Measurements from ENCODE around the gene MYO1A.
"Not testable (repeated sequence)": the region's sequence is repeated elsewhere in the genome, so short reads cannot be mapped to it uniquely, and the experiment has no call there.

MYO1A gene

DNA sequence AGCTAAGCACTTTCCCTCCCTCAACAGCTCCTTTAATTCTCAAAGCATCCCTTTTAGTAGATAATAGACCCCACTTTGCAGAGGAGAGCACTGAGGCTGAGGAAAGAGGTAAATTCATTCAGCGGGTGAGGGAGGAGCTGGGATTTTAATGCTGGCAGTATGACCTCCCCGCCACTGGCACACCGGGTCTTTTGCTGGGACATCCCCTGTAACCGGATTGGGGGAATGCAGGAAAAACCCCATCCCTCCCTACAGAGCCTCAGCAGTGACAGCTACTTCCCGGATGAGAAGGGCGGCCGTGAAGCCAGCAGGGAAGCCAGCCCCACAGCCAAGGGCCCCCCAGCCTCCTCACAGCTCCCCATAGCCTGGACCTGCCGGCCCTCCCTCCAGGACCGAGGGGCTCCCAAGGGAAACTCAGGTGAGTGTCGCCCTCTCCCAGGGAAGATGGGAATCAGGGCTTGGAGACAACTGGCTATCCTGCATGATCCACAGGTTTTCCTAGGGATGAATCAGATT, 55.6 kb downstream of the MYO1A start:
- H3K9ac ChIP-seq (ENCODE audit: low read depth, low read length) = no peak overlapping the region
- H3K27me3 ChIP-seq (ENCODE audit: control insufficient read depth, insufficient read depth, low read length) = no peaks in the 10 kb centered on the region
- H3K4me1 ChIP-seq (ENCODE audit: control insufficient read depth, insufficient read depth, low read length) = peaks cover 4% of the 10 kb centered on the region
- H3K4me3 ChIP-seq (ENCODE audit: low read depth, low read length) = no peak overlapping the region
- H3K36me3 ChIP-seq (ENCODE audit: control insufficient read depth, insufficient read depth, low read length) = peaks cover 11% of the 10 kb centered on the region
- no peaks in the 10 kb centered on the region for H3K9me3 ChIP-seq (ENCODE audit: control insufficient read depth, insufficient read depth, low read length)

DNA sequence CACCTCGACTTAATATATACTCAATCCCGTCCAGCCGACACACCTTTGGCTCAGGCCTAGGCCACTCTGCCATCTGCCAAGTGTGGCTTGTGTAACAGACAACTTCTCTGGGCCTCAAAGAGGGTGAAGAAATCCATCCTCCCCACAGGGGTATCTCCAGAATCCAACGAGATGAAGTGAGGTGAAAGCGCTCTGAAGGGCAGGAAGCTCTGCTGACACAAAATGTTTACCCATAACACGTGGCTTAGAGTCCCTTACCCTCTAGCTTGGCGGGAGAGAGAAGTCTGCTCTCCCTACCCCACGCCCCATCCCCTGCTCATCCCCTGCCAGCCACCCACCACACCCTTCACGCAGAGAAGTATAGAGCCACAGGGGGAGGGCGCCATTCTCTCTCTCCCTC, 56.6 kb downstream of the MYO1A start:
- Histone ChIP-seq H3K9me3 (ENCODE audit: control insufficient read depth, insufficient read depth, low read length) (no peaks in the 10 kb centered on the region), H3K36me3 (ENCODE audit: control insufficient read depth, insufficient read depth, low read length) (peaks cover 11% of the 10 kb centered on the region), H3K27me3 (ENCODE audit: control insufficient read depth, insufficient read depth, low read length) (no peaks in the 10 kb centered on the region), H3K9ac (ENCODE audit: low read depth, low read length) (no peak overlapping the region), H3K4me3 (ENCODE audit: low read depth, low read length) (no peak overlapping the region), H3K4me1 (ENCODE audit: control insufficient read depth, insufficient read depth, low read length) (peaks cover 5% of the 10 kb centered on the region)

DNA sequence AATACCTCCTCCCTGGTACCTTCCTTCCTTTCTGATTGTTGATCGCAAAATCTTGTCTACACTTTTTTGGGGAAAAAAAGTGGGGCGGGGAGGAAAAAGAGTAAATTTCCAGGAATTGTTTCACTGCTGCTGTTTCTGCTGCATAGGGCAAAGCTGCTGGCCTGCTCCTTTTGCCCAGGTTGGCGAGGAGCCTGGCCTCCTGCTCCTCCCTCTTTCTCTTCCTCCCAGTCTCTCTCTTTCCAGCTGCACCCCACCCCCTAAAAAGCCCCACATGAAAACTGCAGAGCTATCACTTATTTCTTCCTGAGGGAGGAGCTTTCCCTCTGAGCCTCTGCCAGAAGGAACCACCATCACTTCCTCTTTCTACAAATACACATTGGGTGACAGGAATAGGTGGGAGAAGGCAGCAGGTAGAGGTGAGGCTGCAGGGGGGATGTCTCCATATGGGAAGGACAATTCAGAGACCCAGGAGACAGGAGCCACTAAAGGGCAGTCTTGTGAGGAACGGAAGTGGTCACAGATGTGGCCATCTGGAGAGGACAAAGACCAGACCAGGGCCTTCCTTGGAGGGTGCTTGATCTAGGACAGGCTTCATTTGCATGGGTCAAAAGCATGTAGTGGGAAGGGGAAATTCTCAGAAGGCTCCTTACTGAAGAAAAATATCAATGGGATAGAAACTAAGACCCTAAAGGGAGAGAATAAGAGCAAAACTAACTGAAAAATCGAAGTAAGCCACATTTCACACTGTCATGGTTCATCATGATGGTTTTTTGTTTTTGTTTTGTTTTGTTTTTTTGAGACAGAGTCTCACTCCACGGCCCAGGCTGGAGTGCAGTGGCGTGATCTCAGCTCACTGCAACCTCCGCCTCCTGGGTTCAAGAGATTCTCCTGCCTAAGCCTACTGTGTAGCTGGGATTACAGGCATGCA, 58.3 kb downstream of the MYO1A start:
- Histone ChIP-seq H3K9ac (ENCODE audit: low read depth, low read length) (no peak overlapping the region), H3K4me1 (ENCODE audit: control insufficient read depth, insufficient read depth, low read length) (peaks cover 11% of the 10 kb centered on the region), H3K9me3 (ENCODE audit: control insufficient read depth, insufficient read depth, low read length) (no peaks in the 10 kb centered on the region), H3K36me3 (ENCODE audit: control insufficient read depth, insufficient read depth, low read length) (peaks cover 9% of the 10 kb centered on the region), H3K4me3 (ENCODE audit: low read depth, low read length) (no peak overlapping the region), H3K27me3 (ENCODE audit: control insufficient read depth, insufficient read depth, low read length) (no peaks in the 10 kb centered on the region)

DNA sequence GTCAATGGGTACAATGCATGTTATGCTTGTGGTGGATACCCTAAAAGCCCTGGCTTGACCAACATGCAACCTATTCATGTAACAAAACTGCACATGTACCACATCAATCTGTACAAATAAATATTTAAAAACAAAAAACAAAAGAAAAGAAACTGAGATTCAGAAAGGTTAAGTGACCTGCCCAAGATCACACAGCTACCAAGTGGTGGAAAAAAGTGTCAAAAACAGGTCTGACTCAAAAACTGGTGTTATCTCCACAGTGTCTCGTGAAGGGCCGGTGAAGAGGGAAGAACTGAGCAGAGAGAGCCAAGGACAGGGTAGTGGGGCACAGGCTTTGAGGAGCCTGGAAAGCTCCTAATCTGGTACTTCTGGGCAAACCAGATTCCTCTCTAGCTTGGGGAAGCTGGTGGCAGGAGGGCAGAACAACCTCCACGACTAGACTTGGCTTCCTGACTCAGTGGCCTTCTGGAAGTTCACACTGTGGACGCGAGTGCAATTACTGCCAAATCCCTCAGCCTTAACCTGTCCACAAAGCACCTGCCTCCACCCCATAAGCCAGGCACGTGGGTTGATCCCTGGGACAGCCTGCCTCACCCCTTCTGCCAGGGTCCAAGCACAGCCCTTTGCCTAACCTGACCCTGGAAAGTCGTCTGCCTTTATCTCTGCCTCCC, 59.1 kb downstream of the MYO1A start:
- Histone ChIP-seq H3K36me3 (ENCODE audit: control insufficient read depth, insufficient read depth, low read length) (peaks cover 6% of the 10 kb centered on the region), H3K4me3 (ENCODE audit: low read depth, low read length) (no peak overlapping the region), H3K9ac (ENCODE audit: low read depth, low read length) (no peak overlapping the region), H3K4me1 (ENCODE audit: control insufficient read depth, insufficient read depth, low read length) (peaks cover 11% of the 10 kb centered on the region), H3K27me3 (ENCODE audit: control insufficient read depth, insufficient read depth, low read length) (no peaks in the 10 kb centered on the region), H3K9me3 (ENCODE audit: control insufficient read depth, insufficient read depth, low read length) (no peaks in the 10 kb centered on the region)

DNA sequence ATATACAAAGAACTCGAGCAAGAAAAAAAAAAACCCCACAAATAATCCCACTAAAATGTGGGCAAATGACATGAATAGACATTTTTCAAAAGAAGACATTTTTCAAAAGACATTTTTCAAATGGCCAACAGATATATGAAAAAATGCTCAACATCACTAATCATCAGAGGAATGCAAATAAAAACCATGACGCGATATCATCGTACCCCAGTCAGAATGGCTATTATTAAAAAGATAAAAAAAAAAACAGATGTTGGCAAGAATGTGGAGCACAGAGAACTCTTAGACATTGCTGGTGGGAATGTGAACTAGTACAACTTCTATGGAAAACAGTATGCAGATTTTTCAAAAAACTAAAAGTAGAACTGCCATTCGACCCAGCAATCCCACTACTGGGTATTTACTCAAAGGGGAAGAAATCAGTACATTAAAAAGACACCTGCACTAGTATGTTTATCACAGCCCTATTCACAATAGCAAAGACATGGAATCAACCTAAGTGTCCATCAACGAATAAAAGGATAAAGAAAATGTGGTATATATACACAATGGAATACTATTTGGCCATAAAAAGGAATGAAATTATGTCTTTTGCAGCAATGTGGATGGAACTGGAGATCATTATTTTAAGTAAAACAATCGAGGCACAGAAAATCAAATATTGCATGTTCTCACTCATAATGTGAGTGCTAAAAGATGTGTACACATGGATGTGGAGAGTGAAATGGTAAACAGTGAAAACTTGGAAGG, 59.9 kb downstream of the MYO1A start:
- Histone ChIP-seq H3K4me3 (ENCODE audit: low read depth, low read length) (no peak overlapping the region), H3K9me3 (ENCODE audit: control insufficient read depth, insufficient read depth, low read length) (no peaks in the 10 kb centered on the region), H3K4me1 (ENCODE audit: control insufficient read depth, insufficient read depth, low read length) (peaks cover 11% of the 10 kb centered on the region), H3K9ac (ENCODE audit: low read depth, low read length) (no peak overlapping the region), H3K36me3 (ENCODE audit: control insufficient read depth, insufficient read depth, low read length) (no peaks in the 10 kb centered on the region), H3K27me3 (ENCODE audit: control insufficient read depth, insufficient read depth, low read length) (no peaks in the 10 kb centered on the region)

DNA sequence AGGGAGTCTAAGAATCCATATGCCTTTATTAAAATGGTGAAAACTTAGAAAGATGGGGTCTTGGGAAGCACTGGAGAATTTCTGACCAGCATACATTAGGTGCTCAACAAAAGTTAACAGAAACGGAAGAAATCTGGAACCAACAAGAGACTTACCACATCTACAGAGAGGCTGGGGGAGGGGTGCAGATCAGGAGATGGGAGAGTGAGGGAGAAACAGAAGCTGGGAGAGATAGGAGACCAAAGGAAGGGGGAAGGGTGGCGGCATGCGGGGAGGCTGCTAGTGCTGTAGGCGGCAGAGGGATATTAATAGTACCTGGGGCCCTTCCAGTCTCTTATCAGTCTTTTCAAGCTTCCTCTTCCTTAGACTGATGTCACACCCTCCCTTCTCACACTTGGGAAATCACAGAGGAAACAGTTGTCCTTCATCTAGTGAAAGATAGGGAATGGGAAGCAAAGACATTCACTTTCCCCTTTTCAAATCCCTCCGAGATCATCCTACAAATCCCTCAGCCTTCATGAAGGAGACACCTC, 61.7 kb downstream of the MYO1A start:
- Histone ChIP-seq H3K9ac (ENCODE audit: low read depth, low read length) (no peak overlapping the region), H3K4me1 (ENCODE audit: control insufficient read depth, insufficient read depth, low read length) (peaks cover 9% of the 10 kb centered on the region), H3K9me3 (ENCODE audit: control insufficient read depth, insufficient read depth, low read length) (no peaks in the 10 kb centered on the region), H3K36me3 (ENCODE audit: control insufficient read depth, insufficient read depth, low read length) (no peaks in the 10 kb centered on the region), H3K27me3 (ENCODE audit: control insufficient read depth, insufficient read depth, low read length) (no peaks in the 10 kb centered on the region), H3K4me3 (ENCODE audit: low read depth, low read length) (no peak overlapping the region)

DNA sequence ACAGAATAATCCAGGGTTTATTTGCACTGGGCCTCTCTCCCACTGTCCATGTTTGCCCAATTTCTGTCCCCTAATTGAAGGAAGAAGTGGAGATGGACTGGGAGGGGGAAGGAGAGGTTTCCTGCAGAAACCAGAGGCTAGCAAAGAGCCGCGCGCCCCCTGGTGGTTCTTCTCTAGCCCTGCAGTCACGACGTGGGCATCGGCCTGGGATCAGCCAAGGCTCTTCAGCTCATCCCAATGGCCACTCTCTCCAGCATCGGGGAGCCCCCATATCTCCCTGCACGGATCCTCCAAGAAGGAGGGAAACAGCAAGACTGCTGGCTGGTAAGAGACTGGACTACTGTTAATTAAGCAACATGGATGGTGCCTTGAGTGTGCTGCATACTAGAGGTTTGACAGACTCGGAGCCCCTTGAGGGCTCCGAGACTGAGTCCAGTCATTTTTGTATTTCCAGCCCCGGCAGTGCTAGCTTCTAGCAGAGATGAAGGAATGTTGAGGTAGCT, 62.3 kb downstream of the MYO1A start:
- Histone ChIP-seq H3K36me3 (ENCODE audit: control insufficient read depth, insufficient read depth, low read length) (no peaks in the 10 kb centered on the region), H3K9ac (ENCODE audit: low read depth, low read length) (no peak overlapping the region)

DNA sequence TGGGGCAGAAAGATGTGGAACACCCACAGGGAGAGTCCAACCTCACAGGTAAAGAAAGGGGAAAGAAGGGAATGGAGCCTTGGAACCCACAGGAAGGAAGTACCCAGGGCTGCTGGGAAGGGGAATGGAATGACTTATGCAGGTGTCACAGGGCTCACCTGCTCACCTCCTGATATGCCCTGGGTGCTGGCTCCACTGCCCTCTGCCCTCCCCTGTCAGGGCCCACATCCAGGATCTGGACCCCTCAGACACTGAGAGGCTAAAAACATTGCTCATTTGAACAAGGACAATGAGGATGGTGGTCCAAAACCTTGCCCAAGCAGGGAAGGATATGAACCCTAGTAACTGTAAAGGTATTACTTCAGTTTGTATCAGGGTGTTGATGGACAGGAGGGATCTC, 62.9 kb downstream of the MYO1A start:
- no peaks in the 10 kb centered on the region for H3K27me3 ChIP-seq (ENCODE audit: control insufficient read depth, insufficient read depth, low read length)
- no peak overlapping the region for H3K4me3 ChIP-seq (ENCODE audit: low read depth, low read length)

More for the DNA sequence above, 62.3 kb downstream of the MYO1A start:
- Histone ChIP-seq H3K4me3 (ENCODE audit: low read depth, low read length) (no peak overlapping the region), H3K4me1 (ENCODE audit: control insufficient read depth, insufficient read depth, low read length) (peaks cover 9% of the 10 kb centered on the region), H3K9me3 (ENCODE audit: control insufficient read depth, insufficient read depth, low read length) (no peaks in the 10 kb centered on the region), H3K27me3 (ENCODE audit: control insufficient read depth, insufficient read depth, low read length) (no peaks in the 10 kb centered on the region)

DNA sequence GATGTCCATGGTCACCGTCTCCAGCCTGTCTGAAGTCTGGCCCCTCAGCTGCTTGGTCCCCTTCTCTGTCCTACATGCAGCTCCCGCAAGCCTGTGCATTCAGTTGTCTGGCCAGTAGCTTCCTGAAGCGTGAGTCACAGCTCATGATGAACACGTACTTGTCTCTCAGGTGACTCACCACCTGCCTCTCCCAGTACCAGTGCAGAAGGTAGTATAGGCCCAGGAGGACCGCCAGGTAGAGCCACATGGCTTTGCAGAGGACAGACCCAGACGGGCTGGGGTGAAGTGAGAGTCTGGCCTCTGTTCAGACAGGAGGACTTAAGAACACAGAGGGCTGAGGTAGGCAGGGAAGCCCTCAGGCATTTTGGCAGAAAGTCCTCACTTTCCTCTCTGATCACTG, 64.2 kb downstream of the MYO1A start:
- not testable (repeated sequence) for H3K4me3 ChIP-seq (ENCODE audit: low read depth, low read length); H3K9me3 ChIP-seq (ENCODE audit: control insufficient read depth, insufficient read depth, low read length); H3K9ac ChIP-seq (ENCODE audit: low read depth, low read length); H3K36me3 ChIP-seq (ENCODE audit: control insufficient read depth, insufficient read depth, low read length); H3K27me3 ChIP-seq (ENCODE audit: control insufficient read depth, insufficient read depth, low read length); H3K4me1 ChIP-seq (ENCODE audit: control insufficient read depth, insufficient read depth, low read length)

More for the DNA sequence above, 62.9 kb downstream of the MYO1A start:
- Histone ChIP-seq H3K4me1 (ENCODE audit: control insufficient read depth, insufficient read depth, low read length) (peaks cover 9% of the 10 kb centered on the region), H3K9ac (ENCODE audit: low read depth, low read length) (no peak overlapping the region), H3K9me3 (ENCODE audit: control insufficient read depth, insufficient read depth, low read length) (no peaks in the 10 kb centered on the region), H3K36me3 (ENCODE audit: control insufficient read depth, insufficient read depth, low read length) (no peaks in the 10 kb centered on the region)

DNA sequence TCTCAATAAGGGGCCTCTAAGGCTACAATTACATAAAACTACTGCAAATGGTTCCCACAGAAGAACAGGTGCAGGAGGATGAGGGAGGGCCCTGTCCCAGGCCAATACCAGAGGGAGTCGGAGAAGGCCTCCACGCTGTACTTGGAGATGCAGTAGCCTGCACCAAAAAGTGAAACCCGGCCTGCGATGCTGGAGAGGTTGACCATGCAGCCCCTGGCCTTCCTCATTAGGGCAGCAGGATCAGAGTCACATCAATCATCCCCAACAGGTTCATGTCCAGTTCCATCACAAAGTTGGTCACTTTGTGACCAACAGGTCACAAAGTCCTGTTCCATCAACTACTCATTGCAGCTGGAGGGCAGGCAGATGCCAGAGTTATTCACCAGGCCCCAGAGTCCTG, 66.5 kb downstream of the MYO1A start:
- H3K9ac ChIP-seq (ENCODE audit: low read depth, low read length) = no peak overlapping the region
- peaks cover 6% of the 10 kb centered on the region for H3K4me1 ChIP-seq (ENCODE audit: control insufficient read depth, insufficient read depth, low read length)
- H3K4me3 ChIP-seq (ENCODE audit: low read depth, low read length) = no peak overlapping the region
- no peaks in the 10 kb centered on the region for H3K9me3 ChIP-seq (ENCODE audit: control insufficient read depth, insufficient read depth, low read length)
- H3K27me3 ChIP-seq (ENCODE audit: control insufficient read depth, insufficient read depth, low read length) = no peaks in the 10 kb centered on the region
- H3K36me3 ChIP-seq (ENCODE audit: control insufficient read depth, insufficient read depth, low read length) = no peaks in the 10 kb centered on the region

DNA sequence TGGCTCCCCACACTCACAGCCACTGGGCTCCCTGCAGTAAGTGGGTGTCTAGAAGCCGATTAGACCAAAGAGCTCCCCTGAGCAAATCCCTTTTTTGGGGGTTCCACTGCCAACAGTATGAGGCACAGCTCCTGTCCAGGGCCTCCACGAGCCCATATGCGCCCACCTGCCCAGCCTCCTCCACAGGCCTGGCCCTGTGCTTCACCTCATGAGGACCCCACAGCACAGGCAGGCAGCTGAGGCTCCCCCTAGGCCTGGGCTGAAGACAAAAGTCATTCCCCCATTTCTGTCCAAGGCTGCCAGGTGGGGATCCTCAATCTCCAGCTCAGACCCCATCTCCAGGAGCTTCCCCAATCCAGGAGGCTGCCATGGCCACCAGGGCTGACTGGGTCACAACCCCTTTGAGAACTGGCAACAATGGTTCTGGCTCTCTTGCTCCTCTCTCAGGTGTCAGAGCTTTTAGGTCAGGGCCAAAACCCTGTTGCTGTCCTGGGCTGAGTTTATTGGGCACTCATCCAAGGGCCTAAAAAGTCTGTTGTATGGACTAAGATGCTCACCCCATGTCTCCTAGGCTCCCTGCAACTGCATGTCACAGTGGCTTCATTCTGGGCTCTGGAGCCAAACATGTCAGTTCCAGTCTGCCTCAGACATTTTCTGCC, 67.2 kb downstream of the MYO1A start:
- H3K27me3 ChIP-seq (ENCODE audit: control insufficient read depth, insufficient read depth, low read length); H3K4me1 ChIP-seq (ENCODE audit: control insufficient read depth, insufficient read depth, low read length); H3K36me3 ChIP-seq (ENCODE audit: control insufficient read depth, insufficient read depth, low read length); H3K4me3 ChIP-seq (ENCODE audit: low read depth, low read length); H3K9me3 ChIP-seq (ENCODE audit: control insufficient read depth, insufficient read depth, low read length); H3K9ac ChIP-seq (ENCODE audit: low read depth, low read length): not testable (repeated sequence)
